Activated CD4-positive, alpha-beta T cell treated with anti-CD3 and anti-CD28 coated beads, Interleukin-2, amount 50 U/mL, for 16 hours (primary cell): ENCODE data around the gene MAPK11.

Experiments used
- DNase-seq: peaks from one replicate; pipeline ENCODE4 v3.0.0-alpha.2; 2020

MAPK11 gene

DNA sequence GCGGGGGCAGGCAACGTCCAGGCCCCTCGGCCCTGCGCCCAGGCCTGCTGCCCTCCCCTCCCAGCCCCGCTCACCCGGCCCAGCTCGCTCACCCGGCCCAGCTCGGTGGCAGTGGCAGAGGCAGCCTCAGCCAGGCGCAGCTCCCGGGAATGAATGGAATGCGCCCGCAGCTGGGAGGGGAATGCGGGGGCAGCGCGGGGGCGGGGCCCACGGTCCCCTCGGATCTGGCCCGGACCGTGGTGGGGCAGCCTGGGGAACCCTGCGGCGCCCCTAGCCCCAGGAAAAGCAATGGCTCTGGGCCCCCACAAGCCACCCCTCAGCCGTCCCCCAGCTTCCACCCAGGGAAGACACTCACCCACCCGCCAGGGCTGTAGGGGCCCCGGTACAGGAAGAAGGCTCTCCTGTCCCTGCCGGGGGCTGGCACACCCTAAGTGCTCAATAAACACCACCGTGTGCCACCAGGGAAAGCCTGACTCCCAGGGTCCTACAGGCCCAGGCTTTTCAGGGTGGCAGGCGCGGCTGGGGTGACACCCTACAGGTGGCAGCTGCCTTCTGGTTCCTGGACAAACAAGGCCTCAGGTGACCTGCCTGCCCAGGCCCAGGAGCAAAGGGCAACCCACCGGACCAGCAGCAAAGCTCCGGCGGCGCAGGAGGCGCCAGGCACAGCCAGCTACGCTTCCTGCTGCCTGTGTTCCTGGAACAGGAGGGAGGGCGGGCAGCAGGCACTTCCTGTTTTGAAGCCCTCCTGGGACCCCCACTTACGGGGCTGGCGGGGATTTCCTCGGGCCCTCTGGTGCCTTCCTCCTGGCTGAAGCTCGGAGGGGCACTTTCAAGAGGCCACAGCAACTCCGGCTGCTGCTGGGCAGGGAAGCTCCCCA, 23.5 kb upstream of the MAPK11 start:
- DNase-seq, result no peak

DNA sequence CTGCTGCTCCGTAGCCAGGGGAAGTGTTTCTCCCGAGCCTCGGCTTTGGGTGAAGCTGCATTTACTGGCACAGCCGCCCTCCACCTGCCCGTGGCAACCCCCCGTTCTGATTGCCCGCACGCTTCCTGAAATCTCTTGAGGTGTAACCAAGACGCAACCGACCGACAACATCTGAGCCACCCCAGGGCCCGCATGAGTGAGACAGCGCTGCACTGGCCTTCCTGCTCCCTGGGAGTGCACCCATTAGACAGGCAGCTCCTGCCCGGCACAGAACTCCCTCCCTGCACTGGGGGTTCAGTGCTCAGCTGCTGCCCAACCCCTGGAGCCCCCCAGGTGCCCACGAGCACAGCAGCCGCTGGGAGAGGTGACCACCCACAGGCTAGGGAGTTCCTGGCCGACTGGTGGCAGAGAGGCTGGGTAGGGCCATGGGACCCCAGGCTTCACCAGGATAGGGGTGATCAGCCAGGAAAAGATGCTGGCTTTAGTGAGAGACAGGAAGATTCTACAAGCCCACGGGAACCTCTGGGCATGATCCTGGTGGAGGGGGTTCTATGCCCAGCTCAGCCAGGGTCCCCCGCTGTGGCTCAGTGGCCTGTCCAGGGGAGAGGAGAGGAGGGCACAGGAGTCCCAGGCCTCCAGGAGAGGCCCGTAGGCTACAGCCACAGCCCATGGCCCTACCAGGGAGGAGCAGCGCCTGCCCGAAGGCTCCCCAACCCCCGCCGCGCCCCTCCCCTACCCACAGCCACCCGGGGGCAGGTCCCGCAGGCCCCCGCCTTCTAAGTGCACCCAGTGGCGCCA, 22.7 kb upstream of the MAPK11 start:
- DNase-seq, result no peak

DNA sequence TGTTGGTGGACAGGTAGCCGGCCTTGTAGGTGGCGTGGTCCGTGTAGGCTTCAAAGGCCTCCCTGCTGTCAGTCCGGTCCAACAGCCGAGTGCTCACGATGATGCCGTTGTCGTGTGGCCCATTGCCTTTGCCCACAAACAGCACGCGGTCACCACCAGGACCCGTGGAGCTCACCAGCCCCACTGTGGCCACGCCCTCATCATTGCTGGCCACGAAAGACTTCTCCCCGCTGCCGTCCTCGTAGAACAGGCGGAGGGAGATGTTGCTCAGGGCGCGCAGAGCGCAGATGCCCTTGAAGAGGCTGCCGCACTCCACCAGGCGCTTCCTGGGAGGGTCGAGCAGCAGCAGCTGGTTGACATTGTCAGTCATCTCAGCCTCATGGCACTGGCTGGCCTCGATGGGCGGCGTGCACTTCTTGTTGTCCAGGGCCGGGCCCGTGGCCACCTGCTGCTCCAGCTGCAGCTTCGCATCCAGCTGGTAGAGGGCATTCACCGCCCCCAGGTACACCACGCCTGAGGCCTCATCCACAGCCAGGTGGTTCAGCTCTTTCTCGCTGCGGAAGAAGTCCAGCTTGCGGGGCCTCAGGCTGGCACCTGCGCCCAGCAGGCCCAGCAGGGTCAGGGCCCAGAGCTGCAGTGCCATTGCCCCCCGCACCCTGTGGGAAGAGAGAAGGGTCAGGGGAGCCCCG, 19.9 kb upstream of the MAPK11 start:
- DNase-seq, result no peak

DNA sequence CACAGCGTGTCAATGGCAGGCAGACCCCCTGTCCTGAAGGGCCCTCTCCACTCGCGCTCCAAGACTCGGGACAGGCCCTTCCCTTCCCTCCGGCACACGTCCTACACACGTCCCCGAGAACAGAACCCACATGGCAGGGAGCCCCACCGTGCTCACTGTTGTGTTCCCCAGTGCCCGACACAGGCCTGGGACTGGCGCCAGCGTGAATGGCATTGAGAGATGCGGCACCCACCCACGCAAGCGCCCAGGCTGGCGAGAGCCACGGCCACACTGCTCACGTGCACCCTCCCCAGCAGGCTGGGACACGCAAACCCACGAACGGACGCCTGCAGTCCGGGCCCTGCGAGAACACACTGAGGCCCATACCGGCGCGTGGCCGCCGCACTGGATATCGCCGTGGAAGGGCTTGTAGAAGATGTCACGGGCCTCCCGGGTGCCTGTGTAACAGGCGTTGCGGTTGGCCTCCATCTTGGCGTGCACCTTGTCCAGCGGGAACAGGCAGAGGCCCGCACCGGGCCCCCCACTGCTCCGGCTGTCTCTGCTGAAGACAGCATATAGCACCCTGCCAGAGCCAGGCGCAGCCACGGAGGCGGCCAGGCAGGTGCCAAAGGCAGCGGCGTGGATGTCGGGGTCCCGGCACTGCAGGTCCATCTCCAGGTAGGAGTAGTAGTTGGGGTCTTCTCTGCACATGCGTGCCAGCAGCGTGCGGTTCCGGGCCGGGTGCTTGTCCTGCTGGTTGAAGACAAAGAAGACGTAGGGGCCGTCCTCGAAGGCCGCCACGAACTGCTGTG, 19.2 kb upstream of the MAPK11 start:
- no peak for DNase-seq

DNA sequence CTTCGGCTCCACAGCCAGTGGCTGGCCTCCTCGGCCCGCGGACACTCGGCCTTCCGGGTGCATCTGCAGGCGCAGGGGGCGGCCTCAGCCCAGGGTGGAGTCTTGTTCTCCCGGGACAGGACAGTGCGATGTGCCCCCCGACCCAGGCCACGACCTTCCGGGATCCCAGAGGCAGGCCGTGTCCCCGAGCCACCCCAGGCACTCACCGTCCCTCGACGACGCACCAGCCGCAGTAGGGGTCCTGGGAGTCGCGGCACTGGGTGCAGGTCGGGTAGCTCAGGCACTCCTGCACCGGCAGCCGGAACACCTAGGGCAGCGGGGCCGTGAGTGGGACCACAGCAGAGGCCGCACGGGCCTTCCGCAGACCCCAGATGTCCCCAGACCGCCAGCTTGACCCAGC, 17.6 kb upstream of the MAPK11 start:
- no peak for DNase-seq

DNA sequence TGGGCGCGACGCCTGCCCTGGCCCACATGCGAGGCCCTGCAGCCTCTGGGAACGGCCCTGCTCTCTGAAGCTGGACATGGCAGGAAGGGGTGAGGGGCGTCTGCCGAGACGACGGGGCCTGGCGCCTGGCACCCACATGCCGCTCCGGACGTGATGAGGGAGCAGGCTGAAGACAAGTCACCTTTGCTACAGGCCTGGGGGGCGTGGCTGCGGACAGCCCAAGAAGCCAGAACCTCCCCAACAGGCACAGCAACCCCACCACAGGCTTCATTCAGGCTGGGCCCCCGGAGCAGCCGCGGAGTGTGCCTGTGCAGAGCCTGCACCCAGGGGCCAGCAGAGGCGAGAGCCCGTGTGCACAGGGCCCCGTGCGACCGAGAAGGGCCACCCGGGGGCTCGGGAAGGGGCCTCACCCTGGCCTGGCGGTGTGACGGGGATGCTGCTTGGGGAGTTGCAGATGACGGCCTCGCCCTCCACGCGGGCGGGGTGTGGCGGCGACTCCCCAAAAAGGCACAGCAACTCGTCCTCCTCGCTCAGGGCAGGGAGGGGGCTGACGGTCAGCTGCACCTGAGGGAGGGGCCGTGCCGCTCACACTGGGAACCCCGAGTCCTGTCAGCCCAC, 16.6 kb upstream of the MAPK11 start:
- DNase-seq, result no peak

DNA sequence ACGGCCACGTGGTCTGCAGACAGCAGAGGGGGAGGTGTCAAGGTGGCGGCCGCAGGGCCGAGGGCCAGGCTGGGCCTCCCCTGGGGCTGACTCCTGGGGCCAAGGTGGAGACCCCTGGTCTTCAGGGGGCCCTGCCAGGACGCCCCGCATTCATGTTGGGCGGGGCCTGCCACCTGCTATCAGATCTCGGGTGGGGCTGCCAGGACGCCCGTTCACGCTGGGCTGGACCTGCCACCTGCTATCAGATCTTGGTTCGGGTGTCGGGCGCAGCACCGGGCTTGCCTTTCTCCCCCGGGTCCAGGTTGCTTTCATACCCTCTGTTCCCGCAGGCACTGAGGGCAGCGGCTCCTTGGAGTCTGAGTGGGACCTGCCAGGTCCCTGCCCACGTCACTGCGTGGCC, 16.1 kb upstream of the MAPK11 start:
- no peak for DNase-seq

DNA sequence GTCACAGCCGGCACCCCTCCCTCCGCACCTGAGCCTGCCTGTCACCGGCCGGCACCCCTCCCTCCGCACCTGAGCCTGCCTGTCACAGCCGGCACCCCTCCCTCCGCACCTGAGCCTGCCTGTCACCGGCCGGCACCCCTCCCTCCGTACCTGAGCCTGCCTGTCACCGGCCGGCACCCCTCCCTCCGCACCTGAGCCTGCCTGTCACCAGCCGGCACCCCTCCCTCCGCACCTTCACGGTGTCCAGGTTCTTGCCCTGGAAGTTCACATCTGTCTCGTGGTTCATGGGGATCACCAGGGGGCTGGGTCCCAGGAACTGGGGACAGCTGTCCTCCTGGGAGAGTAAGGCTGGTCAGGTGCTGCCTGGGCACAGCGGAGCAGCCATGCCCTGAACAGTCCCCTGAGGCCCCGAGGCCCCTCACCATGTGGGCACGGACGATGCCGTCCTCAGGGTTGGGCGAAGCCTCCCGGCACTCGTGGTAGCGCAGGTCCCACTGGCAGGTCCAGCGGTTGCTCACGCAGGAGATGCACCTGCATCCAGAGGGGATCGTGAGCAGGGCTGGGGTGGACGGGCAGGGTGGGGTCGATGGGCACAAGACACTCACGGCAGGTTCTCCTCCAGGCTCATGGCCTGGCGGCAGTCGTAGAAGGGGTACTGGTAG, 15.5 kb upstream of the MAPK11 start:
- no peak for DNase-seq

DNA sequence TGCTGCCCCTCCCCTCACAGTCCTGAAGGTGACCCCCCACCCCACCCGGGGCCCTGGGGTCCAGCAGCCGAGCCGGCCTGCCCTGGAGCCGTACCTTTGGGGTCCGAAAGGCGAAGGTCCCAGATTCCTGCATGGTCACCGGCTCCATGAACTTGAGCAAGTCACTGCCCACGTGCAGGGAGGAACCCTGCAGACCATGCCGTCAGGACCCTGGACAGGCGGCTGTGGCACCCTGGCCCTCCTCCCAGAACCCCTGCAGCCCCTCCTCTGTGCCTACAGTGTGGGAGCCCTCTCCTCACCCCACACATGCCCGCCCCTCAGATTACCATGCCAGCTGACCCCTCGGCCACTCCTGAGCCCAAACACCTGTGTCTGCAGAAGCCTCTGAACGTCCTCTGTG, 14.3 kb upstream of the MAPK11 start:
- no peak for DNase-seq

DNA sequence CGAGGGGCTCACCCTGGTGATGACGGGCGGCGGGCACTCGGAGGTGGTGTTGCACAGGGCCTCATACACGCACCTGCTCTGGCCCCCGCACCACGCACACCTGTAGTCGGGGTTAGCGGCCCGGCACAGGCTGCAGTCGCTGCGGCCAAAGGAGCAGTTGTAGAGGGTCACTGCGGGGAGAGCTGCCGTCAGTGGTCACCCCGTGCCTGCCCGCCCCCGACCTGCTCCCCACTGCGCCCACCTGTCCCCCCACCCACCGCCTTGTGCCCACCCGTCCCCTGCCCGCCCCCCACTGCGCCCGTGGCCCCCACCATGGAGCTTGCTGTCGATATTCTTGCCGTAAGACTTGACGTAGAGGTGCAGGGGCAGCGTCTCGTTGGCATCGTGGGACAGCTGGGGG, 13.6 kb upstream of the MAPK11 start:
- no peak for DNase-seq

DNA sequence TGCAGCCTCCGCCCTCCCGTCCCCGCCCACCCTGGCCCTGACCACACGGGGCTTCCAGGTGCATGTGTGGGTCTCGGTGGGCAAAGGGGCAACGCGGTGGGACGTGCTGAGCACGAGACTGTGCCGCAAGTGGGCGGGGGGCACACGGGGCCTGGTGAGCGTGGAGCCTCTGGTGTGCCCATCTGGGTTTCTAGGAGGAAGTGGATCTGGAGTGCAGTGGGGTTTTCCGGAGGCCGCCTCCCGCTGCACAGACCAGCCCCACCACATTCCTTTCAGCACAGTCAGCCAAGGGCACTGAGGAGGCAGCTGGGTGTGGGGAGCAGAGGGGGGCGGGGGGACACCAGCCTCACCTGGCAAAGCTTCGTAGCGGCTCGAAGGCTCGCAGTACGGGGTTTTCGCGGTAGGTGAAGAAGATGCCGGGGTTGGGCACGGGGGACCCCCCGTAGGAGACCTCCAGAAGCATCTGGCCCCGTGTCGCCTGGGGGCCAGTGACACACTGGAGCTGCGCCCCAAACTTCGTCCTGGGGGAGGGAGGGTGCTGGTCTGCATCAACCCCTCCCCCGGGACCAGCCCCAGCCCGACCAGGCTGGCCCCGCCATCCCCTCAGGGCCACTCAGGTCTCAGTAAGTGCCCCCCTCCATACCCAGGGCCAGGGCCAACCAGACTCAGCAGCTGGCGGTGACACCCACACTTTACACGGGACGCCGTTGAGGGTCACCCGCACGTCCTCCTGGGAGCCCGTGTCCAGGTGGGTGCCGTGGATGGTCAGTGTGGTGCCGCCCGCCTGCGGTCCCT, 12.4 kb upstream of the MAPK11 start:
- no peak for DNase-seq

DNA sequence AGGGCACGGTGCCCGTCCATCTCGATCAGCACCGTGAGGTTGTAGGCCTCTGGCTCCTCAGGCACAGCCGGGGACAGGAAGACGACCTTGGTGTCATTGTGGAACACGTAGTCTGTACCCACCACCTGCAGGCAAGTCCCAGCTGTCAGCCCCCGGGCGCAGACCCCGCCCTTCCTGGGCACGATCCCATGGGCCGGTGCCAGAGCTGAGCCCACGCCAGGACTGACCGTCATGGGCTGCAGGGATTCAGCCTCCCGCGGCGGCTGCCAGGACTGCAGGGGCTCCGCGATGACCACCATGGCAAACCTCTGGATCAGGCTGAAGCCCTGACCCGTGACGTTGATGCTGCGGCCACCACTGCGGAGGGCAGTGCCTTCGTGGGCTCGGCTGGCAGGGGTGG, 11.8 kb upstream of the MAPK11 start:
- no peak for DNase-seq

DNA sequence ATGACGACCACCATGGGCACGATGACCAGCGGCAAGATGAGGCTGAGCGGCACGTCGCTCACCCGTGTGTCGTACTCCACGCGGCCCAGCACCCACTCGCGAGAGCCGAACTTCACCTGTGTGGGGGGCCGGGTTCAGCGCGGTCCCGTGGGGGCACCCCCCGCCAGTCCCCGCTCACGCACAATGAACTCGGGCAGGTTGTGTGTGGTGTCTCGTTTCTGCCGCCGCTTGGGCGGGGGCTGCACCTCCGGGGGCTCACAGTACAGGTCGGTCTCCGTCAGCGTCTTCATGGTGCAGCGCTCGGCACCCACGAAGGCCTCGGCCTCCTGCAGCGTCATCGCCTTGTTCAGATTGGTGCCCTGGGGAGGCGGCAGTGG, 11.2 kb upstream of the MAPK11 start:
- DNase-seq, result no peak

DNA sequence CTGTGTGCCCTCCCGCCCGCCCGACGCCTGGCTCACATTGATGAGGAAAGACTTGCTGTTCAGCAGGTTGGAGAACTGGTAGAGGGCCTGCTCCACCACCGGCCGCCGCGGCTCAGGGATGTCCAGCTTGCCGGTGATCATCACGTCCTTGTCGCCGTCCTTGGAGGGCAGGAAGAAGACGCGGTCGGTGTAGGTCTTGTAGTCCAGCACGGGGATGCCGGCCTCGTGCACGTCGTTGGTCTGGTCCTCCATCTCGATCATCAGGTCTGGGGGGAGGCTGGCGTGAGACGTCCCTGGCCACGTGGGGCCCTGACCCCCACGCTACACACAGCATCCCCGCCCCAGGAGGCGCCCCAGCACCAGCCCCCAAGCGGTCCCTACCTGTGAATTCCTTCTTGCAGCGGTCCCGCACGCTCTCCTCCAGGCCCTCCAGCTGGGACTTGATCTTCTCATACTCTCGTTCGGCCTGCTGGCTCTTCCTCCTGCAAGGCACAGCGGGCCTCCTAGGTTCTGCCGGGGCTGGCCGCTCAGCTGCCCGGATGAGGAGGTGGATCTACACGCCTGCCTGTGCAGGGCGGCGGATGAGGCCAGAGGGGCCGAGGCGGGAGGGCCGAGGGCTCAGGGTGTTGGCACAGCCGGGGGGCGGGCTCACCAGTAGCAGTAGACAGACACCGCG, 10.7 kb upstream of the MAPK11 start:
- DNase-seq, result no peak

DNA sequence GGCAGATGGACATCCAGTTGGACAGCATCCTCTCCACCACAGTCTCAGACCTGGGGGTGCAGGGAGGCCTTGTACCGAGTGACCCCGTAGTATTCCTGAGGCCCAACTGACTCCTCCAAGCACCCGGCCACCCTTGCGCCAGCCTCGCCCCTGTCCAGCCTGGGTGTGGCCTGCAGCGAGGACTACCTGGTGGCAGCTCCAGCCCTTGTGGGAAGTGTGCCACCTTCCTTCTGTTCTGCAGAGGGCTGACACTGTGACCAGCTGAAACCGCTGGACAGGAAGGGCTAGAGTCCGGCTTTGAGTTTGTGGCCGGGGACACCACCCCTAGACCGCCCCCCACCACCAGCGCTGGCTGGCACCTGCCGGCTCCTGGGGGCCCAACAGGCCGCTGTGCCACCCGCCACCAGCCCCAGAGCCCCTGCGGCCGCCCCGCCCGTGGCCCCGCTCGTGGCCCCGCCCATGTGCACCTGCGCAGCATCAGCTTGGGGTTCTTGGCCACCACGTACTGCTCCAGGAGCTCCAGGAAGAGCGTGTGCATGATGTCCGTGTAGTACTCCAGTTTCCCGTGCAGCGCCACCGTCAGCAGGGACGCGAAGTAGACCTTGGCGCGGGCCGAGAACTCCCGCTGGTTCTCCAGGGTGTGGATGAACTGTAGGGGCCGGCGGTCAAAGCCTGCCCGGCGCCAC, 10.0 kb upstream of the MAPK11 start:
- DNase-seq, result no peak

DNA sequence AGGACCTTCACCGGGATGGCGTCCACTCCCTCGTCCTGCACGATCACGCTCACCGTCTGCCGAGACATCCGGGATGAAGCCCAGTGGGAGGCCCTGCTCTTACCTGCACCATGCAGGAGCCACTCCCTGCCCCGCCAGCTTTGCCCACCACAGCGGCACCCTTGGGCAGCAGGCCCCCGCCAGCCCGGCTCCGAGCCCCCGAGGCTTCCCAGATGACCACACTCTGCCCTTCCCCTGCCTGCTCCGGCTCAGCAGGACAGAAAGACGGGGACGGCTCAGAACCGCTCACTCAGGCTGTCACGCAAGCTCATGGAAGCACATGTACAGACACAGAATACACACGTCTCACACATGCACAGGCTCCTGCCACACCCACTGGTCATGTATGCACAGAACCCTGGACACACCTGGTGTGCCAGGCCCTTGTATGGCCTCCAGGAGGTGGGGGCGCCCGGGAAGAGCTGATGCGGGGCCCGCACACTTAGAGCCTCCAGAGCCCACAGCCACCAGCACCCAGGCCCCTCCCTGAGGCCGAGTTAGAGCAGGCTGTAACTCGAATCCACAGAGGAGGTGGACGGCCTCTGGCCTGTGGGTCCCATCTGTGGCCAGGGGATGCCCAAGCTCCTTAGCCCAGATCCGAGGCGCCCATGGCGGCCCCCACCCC, 8.9 kb upstream of the MAPK11 start:
- no peak for DNase-seq

DNA sequence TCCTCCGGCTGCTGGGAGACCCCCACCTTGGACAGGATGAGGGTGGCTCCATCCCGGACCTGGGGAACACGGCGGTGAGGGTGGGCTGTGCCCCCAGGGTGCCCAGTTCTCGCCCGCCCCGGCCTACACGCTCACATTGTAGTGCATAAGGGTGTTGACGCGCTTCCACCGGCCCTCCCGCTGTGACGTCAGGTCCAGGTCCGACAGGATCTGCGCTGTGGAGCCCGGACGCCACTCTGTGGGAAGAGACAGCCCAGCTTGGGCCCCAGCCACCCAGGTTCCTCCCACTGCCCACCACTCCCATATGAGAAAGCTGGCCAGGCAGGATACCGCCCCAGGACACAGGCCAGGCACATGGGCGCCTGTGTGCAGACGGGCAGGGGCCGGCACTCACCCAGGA, 8.3 kb upstream of the MAPK11 start:
- DNase-seq, result no peak

DNA sequence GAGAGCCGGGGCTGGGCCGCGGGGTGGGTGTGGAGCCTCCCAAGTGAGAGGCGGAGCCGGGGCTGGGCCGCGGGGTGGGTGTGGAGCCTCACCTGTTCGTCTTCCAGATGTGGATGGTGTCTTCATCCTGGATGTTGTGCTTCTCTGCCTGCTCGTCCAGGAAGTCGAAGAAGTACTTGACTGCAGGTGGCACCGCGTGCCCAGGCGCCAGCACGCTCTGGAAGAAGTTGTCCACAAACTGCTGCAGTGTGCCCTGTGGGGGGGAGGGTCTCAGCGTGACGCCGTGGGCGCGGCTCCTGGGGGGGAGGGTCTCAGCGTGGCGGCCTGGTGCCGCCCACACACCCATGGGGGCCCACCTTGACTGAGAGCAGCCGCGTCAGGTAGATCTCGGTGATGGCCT, 7.6 kb upstream of the MAPK11 start:
- DNase-seq, result no peak

DNA sequence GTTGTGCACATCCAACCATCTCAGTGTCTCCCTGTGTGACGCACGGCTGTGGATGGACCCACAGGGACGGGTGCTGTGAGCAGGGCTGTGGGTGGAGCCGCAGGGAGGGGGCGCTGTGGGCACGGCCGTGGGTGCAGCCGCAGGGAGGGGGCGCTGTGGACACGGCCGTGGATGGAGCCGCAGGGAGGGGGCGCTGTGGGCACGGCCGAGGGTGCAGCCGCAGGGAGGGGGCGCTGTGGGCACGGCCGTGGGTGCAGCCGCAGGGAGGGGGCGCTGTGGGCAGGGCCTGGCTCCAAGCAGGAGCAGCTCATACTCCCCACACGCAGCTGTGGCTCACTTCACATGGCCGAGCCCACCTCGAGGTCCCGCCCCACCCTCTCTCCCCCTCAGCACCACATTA, 6.0 kb upstream of the MAPK11 start:
- DNase-seq, result peak; percentile 73
